Breast epithelium (tissue), 3 donors: Measurements from ENCODE around the gene MYO6.

Experiments used
- POLR2AphosphoS5 ChIP-seq, 3 donors: sonication (generic); formaldehyde crosslinking; IDR thresholded peaks; one replicate each; pipeline ENCODE4 v1.6.1; 2017; ENCODE audit warnings: antibody characterized with exemption in 3 of 3
- TF ChIP-seq, protein P1 (sequence below), 3 donors: fragments of 450-650 bp; IDR thresholded peaks; one replicate each; pipeline ENCODE4 v1.5.1; 2016 to 2017; ENCODE audit warnings: antibody characterized with exemption in 3 of 3, mild to moderate bottlenecking in 3 of 3, moderate library complexity in 3 of 3

DNA sequence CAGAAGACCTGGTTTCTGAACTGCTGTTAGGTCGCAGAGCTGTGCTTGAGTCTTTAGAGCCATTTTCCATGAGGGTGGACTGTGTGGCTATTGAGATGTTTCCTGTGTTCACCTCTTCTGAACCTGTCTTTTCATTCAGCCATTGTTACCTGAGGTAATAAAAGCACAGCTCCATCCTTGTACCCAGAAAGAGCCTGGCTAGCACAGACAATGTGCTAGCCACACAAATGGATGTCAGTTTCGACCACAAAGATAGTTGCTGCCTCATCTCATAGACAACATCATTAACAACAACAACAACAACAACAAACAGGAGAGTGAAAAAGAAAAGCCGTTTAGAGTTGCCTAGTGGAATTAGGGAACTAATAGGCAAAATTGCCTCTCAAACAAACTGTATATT lies 114.7 kb downstream of the MYO6 start:
- TF ChIP-seq, protein P1, sequence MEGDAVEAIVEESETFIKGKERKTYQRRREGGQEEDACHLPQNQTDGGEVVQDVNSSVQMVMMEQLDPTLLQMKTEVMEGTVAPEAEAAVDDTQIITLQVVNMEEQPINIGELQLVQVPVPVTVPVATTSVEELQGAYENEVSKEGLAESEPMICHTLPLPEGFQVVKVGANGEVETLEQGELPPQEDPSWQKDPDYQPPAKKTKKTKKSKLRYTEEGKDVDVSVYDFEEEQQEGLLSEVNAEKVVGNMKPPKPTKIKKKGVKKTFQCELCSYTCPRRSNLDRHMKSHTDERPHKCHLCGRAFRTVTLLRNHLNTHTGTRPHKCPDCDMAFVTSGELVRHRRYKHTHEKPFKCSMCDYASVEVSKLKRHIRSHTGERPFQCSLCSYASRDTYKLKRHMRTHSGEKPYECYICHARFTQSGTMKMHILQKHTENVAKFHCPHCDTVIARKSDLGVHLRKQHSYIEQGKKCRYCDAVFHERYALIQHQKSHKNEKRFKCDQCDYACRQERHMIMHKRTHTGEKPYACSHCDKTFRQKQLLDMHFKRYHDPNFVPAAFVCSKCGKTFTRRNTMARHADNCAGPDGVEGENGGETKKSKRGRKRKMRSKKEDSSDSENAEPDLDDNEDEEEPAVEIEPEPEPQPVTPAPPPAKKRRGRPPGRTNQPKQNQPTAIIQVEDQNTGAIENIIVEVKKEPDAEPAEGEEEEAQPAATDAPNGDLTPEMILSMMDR (IDR thresholded peaks at IDR 0.05) = no peak
- no peak for TF ChIP-seq POLR2AphosphoS5 (IDR thresholded peaks at IDR 0.05)
